GM10266 (cell line): ENCODE measurements around the gene EFNA2.

Source experiments
- DNase-seq: peaks from one replicate; pipeline ENCODE4 v3.0.0; 2012; ENCODE audit errors: extremely low spot score
- CTCF ChIP-seq: IDR thresholded peaks from 2 replicates; pipeline ENCODE4 v1.5.1; 2012; ENCODE audit warnings: mild to moderate bottlenecking, low read depth; ENCODE audit not compliant: control insufficient read depth, insufficient read depth; ENCODE audit errors: missing control alignments

Gene EFNA2

GRCh38 chr19:1281569-1282287, 3.9 kb upstream of the EFNA2 start:
- no peak for TF ChIP-seq CTCF
- DNase-seq: no peak

- no peak for DNase-seq
- no peak for TF ChIP-seq CTCF
Measured at GRCh38 chr19:1282588-1283206, 3.0 kb upstream of the EFNA2 start.

GRCh38 chr19:1283207-1283916, 2.3 kb upstream of the EFNA2 start:
- TF ChIP-seq CTCF: no peak
- DNase-seq: no peak

GRCh38 chr19:1283917-1284292, 1.8 kb upstream of the EFNA2 start:
- no peak for TF ChIP-seq CTCF
- DNase-seq: no peak

- no peak for DNase-seq
- no peak for TF ChIP-seq CTCF
Measured at GRCh38 chr19:1284293-1284978, 1.2 kb upstream of the EFNA2 start.

- TF ChIP-seq CTCF: no peak
- no peak for DNase-seq
Measured at GRCh38 chr19:1284979-1285736, 515 bp upstream of the EFNA2 start.
